GM20431 (cell line): ENCODE measurements around the gene DOCK11.

Experiments
- in situ Hi-C: fragments of 300-500 bp; cut with MseI, MboI; formaldehyde crosslinking; loops from one replicate; pipeline ENCODE4 v1.15.0; 2020; ENCODE audit warnings: low sequenced_read_pairs; ENCODE audit not compliant: unreplicated experiment

DOCK11 gene

DNA sequence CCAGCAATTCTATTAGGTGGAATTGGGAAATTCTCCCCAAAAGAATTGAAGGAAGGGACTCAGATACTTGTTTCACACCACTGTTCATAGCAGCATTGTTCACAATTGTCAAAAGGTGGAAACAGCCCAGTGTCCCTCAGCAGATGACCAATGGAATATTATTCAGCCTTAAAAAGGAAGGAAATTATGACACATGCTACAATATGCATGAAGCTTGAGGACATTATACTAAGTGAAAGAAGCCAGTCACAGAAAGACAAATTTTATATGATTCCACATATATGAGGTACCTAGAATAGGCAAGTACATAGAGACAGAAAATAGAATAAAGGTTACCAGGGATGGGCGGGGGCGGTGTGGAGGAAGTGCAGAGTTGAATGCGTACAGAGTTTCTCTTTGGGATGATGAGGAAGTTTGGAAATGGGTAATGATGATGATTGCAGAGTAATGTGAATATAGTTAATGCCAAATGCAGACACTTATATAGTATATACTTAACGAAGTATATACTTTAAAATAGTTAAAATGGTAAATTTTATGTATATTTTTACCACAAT is 29.6 kb downstream of the DOCK11 start:
- in situ Hi-C loops: no loop called here

DNA sequence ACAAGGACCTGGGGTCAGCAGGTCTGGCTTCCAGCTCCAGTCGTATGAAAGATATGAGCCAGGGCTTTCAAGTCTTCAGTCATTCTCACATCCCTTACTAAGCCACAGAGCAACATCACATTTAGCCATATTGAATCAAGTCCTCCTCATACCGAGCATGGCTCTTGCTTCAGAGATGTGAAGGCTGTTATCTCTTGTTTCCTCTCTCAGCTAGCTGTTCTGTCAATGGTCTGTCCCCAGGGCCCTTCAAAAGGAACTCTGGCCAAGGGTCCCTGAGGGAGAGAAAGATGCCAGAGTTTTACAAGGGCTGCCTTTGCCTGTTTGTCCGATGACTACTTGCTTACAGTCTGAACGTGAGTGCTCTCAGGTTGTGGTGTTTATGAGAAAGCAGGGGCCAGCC is 30.5 kb downstream of the DOCK11 start:
- in situ Hi-C loops: no loop called here

DNA sequence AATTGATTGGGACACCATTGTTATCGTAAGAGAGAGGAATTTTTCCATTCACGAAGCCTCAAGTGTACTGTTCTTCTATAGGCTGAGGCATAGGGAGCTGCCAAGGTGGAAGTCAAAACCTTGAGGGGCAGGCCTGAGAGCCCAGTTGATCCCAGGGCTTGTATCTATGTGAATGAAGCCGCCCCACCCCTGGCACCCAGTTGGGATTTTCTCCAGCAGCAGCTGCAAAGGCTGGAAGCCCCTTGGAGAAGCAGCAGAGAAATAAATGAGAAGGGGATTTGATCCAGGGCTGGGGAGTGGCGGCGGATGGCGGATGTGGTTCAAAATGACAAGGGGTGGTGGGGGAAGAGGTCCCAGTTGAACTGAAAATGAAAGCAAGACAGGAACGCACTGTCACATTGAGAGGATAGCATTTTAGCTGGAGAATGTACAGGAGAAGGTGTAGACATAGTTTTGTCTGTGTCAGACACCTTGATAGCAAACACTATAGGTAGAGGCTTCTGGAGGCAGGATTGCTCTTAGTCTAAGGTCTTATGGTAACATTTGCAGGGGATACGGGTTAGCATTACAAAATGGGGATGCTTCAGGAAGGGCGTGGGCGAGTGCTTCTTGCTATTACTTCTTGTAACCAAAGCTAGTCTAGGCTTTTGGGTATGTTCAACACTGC is 32.6 kb downstream of the DOCK11 start:
- in situ Hi-C loops: no loop called here

DNA sequence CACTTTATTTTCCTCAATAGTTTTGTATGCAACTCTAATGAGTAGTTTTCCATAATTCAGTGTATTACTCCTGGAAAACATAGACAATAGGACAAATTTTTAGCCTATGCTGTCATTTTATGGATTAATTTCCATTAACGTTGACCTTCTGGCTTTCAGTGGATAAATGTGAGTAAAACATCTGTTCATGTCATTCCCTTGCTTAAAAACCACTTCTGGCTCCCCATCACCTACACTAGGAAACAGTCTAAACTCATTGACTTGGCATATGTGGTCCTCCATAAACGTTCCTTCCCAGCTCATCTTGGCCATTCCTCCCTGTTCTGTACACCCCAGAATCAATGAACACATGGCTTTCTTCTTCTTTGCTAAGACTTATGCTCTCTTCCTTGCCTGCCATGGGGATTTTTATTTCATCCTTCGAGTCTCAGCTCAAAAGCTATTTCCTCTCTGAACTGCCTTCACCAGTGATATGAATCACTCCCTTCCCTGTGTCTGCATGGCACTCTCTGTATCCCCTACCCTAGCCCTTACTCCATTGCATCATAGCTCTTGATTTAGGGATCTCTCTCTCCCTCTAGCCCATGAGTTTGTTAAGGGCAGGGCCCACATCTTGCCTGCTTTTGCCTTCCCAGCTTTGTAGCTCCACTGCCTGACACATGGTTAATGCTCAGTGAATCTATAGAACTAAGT is 34.8 kb downstream of the DOCK11 start:
- in situ Hi-C loops: no loop called here

DNA sequence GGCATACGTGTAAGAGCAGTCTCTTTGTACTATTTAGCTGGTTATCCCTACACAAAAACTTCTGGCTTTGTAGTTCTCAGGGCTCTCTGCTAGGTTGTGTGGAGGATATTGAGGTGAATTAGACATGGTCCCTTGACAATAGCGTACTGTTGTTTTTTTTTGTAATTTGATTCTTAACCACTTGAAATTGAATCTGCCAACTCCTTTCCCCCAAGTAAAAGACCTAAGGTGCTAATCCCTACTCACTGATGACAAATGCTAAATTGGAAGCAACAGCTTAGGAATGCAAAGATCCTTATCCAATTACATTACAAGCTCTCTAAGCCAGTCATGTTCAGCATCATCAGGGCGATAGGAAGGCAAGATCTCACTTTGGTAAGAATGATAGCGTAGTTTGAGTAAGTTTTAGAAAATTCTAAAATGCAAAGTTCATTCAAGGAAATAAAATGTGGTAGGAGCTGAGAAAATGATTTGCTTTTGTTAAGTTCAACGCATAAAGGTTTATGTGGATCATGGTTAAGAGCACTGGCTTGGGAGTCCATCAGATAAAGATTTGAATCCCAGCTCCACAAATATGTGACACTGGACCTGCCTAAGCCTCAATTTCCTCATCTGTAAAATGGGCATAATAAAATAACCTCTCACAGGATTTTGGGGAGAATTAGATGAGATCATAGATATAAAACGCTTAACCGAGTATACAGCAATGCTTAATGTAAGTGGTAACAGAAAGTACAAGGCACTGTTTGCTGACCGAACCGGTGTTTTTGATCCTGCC is 39.3 kb downstream of the DOCK11 start:
- in situ Hi-C loops: no loop called here

DNA sequence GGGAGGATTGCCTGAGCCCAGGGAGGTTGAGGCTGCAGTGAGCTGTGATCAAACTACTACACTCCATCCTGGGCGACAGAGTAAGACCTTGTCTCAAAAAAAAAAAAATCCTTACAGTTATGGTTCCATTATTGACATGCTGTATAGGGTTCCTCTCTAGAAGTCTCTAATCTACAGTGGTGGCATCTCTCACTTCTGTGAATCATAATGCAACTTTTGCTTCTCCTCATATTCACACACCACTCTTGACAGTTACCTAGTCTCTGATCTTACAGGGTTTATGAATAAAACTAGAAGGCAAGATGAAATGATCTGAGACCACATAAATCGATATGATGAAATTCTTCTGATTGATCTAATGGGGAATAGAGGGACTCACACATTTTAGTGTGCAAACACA is 40.6 kb downstream of the DOCK11 start:
- in situ Hi-C loops: no loop called here

DNA sequence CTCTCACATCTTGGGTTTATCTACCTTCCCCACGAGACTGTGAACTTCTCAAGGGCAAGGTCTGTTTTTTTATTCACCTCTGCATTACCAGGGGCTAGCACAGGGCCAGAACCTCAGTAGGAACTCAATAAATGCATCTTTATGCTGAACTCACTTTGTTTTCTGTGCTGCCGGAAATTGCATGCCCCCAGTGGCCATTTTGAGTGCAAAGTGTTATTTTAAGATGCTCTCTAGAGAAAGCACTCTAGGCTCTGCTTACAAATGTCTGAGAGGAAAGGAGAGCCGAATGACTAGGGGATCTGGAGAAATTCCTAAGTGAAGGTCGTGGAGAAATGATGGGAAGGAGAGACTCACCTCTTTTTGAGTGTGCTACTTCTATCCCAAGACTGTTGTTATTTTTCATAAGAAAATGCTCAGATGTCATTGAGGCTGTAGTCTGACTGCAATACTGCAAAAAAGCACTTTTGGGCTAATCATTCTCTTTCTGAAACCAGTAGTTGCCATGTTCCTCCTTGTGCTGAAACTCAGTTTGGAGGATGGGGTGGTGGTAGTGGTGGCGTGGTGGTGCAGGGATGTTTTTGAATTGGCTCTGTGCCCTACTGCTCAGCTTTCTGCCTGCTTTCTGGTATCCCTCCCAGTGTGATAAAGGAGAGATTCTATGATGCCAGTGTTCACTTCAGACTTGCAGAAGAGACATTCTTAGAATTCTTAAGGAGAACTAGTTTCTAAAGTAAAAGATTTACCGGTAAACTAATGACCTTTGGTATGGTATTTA is 41.3 kb downstream of the DOCK11 start:
- in situ Hi-C loops: no loop called here

DNA sequence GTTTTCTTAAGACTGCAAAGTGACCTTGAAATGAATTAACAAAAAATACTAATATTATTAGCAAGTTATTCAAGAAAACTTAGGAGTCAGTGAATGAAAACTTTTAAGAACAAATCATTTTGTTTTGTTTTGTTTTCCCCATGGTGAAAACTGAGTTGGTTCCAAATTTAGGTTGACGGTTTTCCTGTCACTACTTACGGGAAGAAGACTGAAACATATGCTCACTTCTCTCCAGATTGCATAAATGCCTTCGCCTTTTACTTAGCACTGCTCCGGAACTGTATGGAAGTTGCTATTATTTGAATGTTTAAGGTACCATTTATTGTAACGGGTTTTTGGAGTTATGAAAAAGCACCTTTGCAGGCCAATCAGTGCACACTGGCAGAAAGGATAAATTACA is 42.8 kb downstream of the DOCK11 start:
- in situ Hi-C loops: no loop called here

DNA sequence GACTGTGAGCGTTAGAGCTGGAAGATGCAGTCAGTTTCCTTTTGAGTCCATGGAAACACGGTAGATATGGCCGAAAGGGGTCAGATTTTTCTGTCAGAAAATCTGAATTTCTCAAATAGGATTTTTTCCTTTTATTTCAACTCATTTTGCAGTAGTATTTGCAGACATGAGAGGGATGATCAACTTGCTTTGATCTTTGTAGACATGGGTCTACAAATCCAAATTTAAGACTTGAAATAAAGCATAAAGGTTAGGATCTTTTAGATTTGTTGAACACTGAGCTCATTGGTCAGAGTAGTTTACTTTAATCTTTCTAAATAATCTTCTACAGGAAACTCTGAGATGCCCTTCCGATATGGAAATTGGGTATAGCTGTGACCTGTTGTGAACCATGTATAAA is 44.7 kb downstream of the DOCK11 start:
- in situ Hi-C loops: no loop called here

DNA sequence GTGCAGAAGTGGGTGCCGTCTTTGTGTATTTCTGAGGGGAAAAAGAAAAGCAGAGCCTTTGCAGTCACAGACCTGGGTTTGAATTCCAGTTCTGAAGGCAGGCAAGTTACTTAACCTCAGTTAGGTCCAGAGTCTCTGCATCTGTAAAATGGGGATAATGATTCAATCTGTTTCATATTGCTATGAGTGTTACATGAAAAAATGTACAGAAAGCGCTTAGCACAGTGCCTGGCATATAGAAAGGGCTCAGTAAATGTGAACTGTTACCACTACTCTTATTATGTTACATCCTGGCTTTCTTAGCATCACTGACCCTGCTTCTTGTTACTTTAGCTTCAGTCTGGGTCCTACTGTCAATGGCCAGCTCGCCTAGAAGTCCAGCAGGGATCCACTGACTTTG is 45.9 kb downstream of the DOCK11 start:
- in situ Hi-C loops: no loop called here

DNA sequence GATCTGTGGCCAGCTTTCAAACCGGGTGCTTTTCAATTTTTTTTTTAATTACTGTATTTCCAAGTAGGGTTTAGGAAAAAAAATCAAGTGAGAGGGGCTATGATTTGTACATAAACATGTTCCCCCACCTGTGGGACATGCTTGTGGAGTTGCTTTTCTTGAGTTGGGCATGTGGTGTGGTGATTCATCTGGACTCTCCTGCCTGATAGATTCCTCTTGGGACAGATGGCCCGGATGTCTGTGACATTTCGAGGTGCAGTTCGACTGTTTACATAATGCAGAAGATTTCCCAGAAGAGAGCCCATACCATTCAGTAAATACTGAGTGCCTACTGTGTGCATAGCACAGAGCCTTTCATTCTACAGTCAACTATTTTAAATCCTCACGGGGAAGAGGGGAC is 49.9 kb downstream of the DOCK11 start:
- in situ Hi-C loops: no loop called here

DNA sequence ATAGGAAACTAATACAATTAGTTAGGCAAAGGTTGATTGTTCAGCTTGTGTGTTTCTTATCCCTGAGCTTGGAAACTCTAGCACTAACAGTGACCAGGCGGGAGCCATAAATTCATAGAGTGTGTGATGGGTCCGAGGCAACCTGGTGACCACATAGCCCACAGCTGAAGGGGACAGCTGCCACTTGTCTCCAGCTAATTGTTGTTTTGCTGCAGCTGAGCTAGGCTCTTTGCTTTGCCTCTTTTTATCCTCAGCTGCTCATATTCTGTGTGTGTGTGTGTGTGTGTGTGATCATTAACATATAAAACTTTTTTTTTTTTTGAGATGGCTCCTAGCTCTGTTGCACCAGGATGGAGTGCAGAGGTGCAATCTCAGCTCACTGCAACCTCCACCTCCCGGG is 53.2 kb downstream of the DOCK11 start:
- in situ Hi-C loops: no loop called here

DNA sequence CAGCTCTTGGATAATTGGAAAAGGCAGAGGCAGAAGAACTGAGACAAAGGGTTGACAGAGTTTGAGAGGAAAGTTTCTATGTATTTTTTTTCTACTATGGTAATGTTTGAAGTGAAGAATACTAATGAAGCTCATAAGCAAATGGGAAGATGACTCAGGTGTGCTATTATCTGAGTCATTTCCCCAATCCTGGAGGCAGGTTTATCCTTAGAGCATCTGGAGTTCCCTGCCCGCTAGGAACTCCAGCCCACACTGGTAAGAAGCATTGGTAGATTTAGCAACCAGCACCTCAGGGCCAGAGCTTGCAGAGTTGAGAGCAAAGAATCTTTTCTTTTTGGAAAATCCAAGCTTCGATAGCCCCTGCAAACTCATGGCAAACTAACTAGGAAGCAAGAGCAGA is 55.2 kb downstream of the DOCK11 start:
- in situ Hi-C loops: no loop called here

DNA sequence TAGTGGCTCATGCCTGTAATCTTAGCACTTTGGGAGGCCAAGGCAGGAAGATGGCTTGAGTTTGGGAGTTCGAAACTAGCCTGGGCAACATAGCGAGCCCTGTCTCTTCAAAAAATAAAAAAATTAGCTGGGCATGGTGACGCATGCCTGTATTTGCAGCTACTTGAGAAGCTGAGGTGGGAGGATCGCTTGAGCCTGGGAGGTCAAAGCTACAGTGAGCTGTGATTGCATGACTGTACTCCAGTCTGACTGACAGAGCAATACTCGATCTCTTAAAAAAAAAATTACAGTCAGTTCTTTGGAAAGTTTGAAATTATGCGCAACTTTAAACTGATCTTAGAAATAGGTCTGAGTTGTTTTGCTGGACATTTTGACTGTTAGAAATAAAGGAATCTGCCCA is 55.8 kb downstream of the DOCK11 start:
- in situ Hi-C loops: no loop called here

DNA sequence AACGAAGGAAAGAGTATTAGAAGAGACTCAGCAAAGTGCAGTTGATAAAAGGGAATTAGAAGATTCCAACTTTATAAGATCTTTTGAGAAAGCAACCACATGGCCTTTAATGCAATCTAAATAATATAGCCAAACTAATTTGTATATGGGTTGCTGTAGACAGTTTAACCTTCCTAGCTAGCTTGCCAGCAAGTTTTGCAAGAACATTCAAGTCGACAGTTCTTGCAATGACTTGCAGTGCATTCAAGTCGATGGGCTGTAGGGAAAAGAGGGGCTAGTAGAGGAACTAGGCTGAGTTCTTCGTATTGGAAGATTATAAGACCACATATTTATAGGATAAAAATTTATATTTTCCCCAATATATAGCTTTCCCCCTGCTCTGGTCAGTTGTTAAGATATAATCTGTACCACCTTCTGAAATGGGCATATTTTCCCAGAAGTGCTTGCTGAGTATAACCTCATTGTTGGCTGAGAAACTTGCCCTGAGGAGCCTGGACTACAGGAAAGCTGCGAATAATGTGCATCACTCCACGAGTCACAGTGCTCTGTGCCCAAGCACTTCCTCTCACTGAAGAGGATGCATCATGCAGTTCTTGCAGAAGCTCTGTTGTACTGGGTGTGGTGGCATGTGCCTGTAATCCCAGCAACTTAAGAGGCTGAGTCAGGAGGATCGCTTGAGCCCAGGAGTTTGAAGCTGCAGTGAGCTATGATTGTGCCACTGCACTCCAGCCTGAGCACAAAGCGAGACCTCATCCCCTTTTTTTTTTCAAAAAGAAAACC is 56.7 kb downstream of the DOCK11 start:
- in situ Hi-C loops: no loop called here

DNA sequence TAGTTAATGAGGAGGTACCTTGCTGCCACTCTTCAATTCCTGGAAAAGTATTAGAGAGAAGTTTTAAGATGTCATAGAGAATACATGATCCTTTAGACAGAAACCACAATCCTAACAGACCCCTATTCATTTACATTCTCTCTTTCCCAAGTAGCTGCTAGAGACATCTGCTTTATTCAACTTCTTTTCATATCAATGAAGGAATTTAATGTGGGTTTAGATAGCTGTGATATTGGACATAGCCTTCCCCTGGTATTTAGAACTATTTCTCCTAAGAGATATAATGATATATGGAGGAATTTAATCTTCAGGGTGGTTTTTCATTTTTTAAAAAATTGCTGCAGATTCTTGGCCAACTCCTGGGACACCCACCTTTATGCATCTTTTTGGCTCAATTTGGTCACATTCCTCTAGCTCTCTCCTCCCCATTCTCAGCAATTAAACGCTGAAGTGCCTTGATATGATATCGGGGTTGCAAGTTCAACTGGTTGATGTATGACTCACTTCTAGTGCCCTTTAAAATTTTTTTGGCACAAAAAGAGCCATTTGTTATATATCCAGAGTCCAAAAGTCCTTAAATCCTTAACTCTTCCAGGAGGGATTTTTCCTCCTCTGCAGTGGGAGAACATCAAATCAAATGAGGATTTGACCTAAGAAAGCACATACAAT is 57.6 kb downstream of the DOCK11 start:
- in situ Hi-C loops: no loop called here

DNA sequence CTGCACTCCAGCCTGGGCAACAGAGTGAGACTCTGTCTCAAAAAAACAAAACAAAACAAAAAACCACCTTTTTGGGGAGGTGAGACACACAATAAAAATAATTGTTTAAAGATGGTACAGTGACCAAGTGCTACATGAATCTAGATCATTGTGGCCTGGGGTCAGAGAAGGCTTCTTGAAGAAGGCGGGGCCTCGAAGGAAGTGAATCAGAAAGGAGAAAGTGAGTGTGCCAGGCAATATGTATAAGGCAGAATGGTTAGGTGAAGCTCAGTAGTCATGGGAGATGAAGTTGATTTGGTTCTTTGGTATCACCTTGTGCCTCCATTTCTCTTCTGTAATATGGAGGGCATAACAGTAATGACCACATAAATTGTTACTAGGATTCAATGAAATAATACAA is 58.9 kb downstream of the DOCK11 start:
- in situ Hi-C loops: no loop called here

DNA sequence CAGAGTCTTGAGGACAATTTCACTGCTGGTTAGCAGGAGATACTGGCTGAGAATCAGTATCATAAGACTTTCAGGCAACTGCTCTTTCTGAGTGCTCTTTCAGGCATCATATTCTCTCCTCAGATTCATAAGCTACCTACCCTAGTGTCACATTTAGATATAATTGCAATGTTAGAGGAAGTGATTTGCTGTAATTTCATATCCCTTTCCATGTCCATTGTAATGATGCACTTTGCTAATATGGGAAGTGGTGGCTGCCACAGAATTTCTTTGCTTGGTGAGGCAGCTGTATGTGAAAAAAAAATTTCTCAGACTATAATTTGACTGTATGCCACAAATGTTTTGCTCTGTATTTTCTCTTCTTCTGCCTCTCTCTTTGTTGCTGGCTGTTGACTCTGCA is 63.3 kb downstream of the DOCK11 start:
- in situ Hi-C loops: no loop called here

DNA sequence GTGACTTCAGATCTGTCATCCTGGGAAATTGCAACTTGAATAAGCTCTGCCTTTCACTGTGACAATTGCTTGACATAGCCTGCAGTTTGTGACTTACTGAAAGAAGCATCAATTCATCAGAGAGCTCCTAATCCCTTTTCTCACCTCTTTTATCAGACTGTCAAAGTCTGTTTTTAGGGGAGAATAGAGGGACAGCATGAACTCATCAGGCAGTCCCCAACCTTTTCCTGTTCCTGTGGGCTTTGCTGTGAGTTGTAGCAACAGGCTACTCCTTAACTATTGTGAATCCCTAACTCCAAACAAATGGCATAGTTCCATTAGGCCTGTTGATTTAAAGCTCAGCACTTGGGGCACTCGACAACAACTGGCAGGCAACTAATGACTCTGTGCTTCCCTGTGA is 64.9 kb downstream of the DOCK11 start:
- in situ Hi-C loops: no loop called here
